GM12872 (cell line): ENCODE results near the gene CZIB.

Source experiments
- CTCF ChIP-seq: IDR thresholded peaks from 3 replicates; pipeline ENCODE4 v1.5.1; 2011; ENCODE audit warnings: low read depth, mild to moderate bottlenecking, low read length, moderate library complexity; ENCODE audit not compliant: insufficient read depth

CZIB gene

GRCh38 chr1:53250325-53250724, 29.9 kb upstream of the CZIB start:
- TF ChIP-seq CTCF: no peak

GRCh38 chr1:53249706-53250105, 29.3 kb upstream of the CZIB start:
- no peak for TF ChIP-seq CTCF

- no peak for TF ChIP-seq CTCF
Observed at GRCh38 chr1:53246261-53247134, 26.1 kb upstream of the CZIB start.

- TF ChIP-seq CTCF: no peak
Observed at GRCh38 chr1:53244141-53244540, 23.7 kb upstream of the CZIB start.

GRCh38 chr1:53242381-53242780, 21.9 kb upstream of the CZIB start:
- TF ChIP-seq CTCF: no peak

- TF ChIP-seq CTCF: no peak
Observed at GRCh38 chr1:53241828-53242227, 21.4 kb upstream of the CZIB start.

- no peak for TF ChIP-seq CTCF
Observed at GRCh38 chr1:53238197-53239155, 18.0 kb upstream of the CZIB start, which contains the start of gene MAGOH. Gene MAGOH, minus strand, starts transcription at chr1:53238518. Its CDS starts 70 bp downstream, at chr1:53238448.
